ENCODE measurements around the gene PDK4.
A peak's percentile ranks its signal among the peaks of the same experiment; 100 is the strongest.

- TF ChIP-seq CTCF (IDR thresholded peaks at IDR 0.05) (no peak), EP300 (IDR thresholded peaks at IDR 0.05) (no peak), POLR2AphosphoS5 (IDR thresholded peaks at IDR 0.05) (peak; percentile 29 to 65 (median 50))
Measured at GRCh38 chr7:95594185-95594584, 2.1 kb downstream of the PDK4 start.

Data from sigmoid colon (tissue), 4 donors.